ENCODE measurements around the gene PAK5.

DNA sequence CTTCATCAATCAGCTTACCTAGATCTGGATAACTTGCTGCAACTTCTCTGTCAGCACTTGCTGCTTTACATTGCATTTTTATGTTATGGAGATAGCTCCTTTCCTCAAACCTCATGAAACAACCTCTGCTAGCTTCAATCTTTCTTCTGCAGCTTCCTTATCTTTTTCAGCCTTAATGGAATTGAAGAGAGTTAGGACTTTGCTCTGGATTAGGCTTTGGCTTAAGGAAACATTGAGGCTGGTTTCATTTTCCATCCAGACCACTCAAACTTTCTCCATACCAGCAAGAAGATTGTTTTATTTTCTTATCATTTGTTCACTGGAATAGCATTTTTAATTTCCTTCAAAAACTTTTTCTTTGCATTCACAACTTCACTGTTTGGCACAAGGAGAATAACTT lies 48.8 kb upstream of the PAK5 start:
- no peak for TF ChIP-seq CTCF (IDR thresholded peaks at IDR 0.05)
- no peak for TF ChIP-seq POLR2A (IDR thresholded peaks at IDR 0.05)
